ENCODE data around the gene NES. TPM values are rescaled to one million over a fixed set of nuclear protein-coding genes. Genes with fewer than 3 reads are reported as not detected.

NES gene, protein sequence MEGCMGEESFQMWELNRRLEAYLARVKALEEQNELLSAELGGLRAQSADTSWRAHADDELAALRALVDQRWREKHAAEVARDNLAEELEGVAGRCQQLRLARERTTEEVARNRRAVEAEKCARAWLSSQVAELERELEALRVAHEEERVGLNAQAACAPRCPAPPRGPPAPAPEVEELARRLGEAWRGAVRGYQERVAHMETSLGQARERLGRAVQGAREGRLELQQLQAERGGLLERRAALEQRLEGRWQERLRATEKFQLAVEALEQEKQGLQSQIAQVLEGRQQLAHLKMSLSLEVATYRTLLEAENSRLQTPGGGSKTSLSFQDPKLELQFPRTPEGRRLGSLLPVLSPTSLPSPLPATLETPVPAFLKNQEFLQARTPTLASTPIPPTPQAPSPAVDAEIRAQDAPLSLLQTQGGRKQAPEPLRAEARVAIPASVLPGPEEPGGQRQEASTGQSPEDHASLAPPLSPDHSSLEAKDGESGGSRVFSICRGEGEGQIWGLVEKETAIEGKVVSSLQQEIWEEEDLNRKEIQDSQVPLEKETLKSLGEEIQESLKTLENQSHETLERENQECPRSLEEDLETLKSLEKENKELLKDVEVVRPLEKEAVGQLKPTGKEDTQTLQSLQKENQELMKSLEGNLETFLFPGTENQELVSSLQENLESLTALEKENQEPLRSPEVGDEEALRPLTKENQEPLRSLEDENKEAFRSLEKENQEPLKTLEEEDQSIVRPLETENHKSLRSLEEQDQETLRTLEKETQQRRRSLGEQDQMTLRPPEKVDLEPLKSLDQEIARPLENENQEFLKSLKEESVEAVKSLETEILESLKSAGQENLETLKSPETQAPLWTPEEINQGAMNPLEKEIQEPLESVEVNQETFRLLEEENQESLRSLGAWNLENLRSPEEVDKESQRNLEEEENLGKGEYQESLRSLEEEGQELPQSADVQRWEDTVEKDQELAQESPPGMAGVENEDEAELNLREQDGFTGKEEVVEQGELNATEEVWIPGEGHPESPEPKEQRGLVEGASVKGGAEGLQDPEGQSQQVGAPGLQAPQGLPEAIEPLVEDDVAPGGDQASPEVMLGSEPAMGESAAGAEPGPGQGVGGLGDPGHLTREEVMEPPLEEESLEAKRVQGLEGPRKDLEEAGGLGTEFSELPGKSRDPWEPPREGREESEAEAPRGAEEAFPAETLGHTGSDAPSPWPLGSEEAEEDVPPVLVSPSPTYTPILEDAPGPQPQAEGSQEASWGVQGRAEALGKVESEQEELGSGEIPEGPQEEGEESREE (N-terminal part only)
- 2.2 and 2.5 TPM in 2 replicates for total RNA-seq (2014; rRNA removed; shearing (Covaris generic))
- polyA plus RNA-seq (2014; cell fraction: nucleus; rRNA removed) = 12.6 and 14.8 TPM in 2 replicates

DNA sequence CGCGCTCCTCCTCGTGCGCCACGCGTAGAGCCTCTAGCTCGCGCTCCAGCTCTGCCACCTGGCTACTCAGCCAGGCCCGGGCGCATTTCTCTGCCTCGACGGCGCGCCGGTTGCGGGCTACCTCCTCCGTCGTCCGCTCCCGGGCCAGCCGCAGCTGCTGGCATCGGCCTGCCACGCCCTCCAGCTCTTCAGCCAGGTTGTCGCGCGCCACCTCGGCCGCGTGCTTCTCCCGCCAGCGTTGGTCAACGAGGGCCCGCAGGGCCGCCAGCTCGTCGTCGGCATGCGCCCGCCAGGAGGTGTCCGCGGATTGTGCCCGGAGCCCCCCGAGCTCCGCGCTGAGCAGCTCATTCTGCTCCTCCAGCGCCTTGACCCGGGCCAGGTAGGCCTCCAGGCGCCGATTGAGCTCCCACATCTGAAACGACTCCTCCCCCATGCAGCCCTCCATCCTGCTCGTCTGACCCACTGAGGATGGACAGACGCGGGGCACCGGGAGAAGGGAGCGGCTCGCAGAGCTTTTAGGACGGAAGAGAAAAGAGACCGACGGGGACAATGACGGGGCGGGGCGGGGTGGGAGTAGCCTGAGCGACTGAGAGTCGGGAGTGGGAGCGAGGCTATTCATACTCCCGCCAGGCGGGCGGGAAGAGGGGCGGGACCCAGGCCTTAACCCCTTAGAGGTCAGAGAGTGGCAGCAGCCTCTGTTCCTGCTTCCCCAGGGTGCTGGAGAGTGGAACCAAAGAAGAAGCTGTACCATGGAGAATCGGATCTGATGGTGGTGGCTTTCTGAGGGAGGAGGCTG lies at the start of gene NES:
TSS of gene NES (minus strand) at position 588 of the 796 bp plus-strand sequence. CDS start at position 445, 143 bp downstream.
- no peak for DNase-seq (ENCODE audit: extremely low read depth, low read depth)

- DNase-seq (ENCODE audit: extremely low read depth, low read depth) = peak; percentile 84
Observed at GRCh38 chr1:156726549-156727226, 49.5 kb upstream of the NES start.

DNA sequence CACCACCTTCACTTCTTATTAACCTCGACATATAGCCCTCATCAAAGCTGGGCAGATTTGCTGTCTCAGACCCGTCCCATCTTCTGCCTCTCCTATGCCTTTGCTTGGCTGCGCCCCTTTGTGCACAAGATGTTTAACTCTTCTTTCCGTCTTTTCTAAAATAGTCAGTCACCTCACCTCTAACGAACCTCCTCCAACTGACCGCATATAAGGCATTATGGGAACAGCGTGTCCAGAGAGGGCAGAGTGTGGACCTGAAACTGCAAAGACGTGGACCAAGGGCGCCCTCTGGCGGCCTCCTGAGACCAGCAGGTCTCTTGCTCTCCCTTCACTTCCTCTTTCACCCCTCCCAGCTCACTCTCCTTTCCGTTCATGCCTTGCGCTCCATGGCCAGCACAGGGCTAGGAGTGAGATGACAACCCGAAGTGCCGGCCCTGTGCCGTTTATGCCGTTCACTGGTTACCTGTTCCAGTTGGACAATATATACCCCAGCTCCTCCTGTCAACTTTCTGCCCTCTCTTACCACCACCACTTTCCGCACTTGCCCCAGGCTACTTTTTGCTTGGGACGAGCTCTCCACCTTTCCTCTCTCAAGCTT lies 48.6 kb upstream of the NES start:
- peak; percentile 93 for DNase-seq (ENCODE audit: extremely low read depth, low read depth)

DNA sequence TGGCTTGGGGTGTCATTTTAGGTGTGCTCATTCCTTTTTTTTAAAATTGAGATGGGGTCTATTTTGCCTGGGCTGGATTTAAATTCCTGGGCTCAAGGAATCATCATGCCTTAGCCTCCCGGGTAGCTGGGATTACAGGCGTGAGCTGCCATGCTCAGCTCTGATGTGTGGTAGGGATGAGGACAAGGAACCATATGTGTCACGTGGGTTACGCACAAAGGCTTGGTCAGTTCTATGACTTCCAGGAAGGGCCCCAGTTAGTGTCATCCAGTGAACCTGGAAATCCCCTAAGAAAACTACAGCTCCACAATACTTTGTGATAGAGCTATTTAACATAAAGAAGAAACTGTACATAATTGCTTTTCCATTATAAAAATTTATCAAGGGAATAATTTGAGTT lies 44.3 kb upstream of the NES start:
- no peak for DNase-seq (ENCODE audit: extremely low read depth, low read depth)

GRCh38 chr1:156721131-156721530 lies 43.9 kb upstream of the NES start:
- no peak for DNase-seq (ENCODE audit: extremely low read depth, low read depth)

- no peak for DNase-seq (ENCODE audit: extremely low read depth, low read depth)
Observed at GRCh38 chr1:156717351-156717750, 40.1 kb upstream of the NES start.

DNA sequence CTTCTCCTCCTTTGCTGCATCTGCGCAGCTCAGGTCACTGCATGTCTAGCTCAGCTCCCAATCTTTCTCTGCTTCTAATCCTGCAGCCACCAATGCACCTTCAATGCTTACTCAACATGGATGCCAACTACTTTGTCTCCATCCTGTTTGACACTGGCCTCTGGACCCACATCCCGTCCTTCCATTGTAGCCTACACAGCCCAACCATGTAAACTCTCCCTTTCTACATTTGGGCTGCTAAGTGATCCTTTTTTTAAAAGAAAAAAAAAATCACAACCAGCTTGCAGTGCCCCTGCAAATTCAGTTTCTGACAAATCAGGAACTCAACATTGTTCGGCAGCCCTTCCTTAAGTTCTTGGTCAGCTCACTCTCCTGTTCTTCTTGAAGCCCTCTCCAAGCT lies 37.6 kb upstream of the NES start:
- no peak for DNase-seq (ENCODE audit: extremely low read depth, low read depth)

DNA sequence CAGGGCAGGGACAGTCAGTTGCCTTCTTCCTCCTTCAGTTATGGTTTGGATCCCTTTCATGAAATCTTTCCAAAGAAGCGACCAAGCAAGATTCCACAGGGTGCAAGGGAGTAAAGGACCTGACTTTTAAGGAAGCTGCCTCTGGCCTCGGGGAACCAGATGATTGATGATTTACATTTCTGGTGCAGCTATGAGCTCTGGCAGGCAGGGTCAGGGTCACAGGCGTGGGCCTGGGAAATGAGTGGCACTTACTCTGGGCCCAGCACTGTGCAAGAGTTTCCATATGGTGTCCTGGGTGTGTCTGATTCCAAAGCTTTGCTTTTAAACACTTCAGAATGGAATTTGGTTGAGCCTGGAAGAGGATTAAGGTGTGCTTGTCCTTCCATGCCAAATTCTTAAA lies 35.4 kb upstream of the NES start:
- no peak for DNase-seq (ENCODE audit: extremely low read depth, low read depth)

GRCh38 chr1:156711011-156711817 lies 34.0 kb upstream of the NES start:
- DNase-seq (ENCODE audit: extremely low read depth, low read depth) = no peak

DNA sequence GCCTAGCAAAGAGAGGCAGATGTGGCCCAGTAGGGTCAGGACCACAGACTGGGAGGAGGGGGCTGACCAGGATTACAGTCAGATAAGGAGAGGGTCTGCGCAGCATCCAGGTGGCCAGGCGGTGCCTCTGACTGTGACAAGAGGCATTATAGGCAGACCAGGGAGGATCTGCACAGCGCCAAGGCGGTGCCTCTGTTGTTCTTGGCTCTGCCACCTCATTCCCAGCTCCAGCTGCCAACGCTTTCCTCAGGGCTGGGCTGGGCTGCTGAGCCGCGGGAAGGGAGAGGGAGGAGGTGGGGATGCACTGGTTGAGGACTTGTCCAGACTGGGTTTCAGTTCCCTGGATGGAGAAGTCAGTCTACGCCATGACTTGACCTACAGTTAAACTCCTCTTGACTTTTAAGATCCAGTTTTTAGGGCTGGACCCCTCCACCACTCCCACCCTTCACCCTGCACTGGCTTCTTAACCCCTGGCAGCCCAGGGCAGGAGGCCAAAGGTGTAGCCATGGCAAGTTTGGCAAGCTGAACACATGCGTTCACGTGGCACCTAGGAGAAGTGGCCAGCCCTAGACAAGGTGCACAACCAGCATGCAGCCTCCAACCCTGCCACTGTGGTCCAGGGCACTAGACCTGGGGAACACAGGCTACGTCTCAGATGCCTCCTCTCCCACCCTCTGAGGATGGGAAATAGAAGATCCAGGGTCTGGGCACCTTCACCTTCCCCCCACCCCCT lies 32.7 kb upstream of the NES start:
- peak; percentile 76 for DNase-seq (ENCODE audit: extremely low read depth, low read depth)

- DNase-seq (ENCODE audit: extremely low read depth, low read depth) = no peak
Observed at GRCh38 chr1:156709031-156709430, 31.8 kb upstream of the NES start.

DNA sequence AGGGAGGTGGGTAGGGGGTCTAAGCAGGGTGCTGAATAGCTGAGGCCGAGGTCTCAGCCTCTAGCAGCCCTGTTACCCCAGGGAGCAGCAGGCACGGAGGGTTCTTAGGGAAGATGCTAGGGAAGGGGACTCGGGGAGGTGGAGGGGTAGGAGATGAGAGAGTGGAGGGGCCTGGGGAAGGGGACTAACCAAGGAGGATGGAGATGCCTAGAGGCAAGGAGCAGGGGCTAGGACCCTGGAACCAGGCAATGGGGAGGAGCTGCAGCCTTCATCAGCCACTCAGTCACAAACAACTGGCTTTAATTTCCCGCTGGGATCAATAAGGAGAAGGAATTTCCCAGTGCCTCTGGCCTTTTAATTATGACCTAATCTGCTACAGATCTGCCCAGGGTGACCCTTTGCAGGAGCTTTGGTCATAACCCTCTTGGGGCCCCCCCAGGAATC lies 31.0 kb upstream of the NES start:
- no peak for DNase-seq (ENCODE audit: extremely low read depth, low read depth)

GRCh38 chr1:156707417-156708217 lies 30.4 kb upstream of the NES start:
- no peak for DNase-seq (ENCODE audit: extremely low read depth, low read depth)

DNA sequence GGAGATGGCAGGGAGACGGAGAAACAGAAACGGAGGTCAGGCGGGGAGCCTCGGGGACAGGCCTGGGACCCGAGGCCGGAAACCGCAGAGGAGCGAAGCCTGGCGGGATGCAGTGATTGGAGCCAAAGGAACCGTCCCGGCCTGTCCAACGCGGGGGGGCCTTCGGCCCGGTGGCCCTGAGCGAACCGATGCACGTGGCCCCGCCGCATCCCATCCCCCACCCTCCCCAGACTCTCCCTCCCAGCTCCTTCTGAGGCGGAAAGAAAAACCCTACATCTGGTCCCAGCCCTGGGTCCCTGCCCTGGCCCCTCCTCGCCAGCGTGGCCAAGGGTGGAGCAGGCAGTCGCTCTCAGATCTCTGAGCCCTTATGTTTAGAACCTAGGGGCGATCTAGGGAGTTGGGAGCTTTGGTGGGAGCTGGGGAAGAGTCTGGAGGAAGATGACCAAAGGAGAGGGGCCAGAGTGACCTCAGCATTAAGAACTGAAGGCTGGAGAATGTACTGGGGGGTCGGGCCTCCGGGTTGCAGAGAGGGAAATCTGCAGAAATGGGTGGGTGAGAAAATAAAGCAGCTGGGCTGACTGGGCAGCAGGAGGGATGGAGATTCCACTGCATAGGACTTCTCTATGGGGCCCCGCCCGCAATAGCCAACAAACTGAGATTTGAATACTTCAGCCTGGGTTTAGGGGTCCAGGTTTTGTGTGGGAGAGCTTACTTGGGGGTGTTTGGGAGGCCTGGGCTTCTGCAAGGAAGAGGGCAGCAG lies 29.6 kb upstream of the NES start:
- no peak for DNase-seq (ENCODE audit: extremely low read depth, low read depth)

DNA sequence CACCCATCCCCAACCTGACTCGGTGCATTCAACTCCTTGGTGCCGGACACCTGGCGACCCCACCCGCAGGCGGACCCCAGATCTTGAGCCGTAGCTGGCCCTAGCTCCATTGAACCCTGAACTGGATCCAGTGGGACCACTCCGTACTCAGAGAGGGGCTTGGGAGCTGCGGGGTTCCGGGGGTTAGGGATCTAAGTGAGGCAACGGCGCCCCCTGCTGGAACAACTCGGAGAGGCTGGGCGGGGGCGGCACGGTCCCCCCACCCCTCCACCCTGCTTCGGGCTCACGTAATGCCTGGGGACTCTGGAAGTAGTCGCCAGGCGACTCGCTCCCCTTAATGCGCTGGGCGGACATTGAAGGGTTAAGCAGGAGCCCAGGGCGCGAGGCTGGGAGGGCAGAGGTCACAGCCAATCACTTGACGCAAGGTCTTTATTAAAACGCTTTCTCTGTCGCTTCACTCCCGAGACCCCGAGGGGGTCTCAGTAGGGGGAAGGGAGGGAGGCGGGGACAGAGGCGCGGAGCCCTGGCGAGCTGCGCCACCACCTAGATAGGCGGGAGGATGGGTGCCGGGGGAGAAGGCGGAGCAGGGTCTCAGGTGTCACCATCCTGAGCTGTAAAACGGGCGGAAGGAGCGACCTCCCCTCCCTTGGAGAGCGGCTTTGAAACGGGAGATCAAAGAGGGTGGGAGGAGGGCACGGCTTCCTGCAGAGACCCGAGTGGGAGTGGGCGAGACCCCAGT lies 28.9 kb upstream of the NES start:
- DNase-seq (ENCODE audit: extremely low read depth, low read depth) = peak; percentile 35

Data from NCI-H460 (cell line).